GM12878 (cell line): ENCODE data around the gene VSTM2B.

Source experiments
- CBX5 ChIP-seq: sonication (generic); IDR thresholded peaks from 2 replicates; pipeline ENCODE4 v1.6.1; 2016; ENCODE audit warnings: low read depth, moderate library complexity, mild to moderate bottlenecking, inconsistent platforms
- CREB1 ChIP-seq: IDR thresholded peaks from 2 replicates; pipeline ENCODE4 v1.6.1; 2012; ENCODE audit warnings: low read depth, mild to moderate bottlenecking, inconsistent platforms
- EGR1 ChIP-seq, 2 experiments: IDR thresholded peaks; 1 replicate in 1 of 2; 2 replicates in 1 of 2; pipeline ENCODE4 v1.6.1; 2011 to 2012; ENCODE audit warnings: low read depth in 2 of 2, low read length in 2 of 2, borderline replicate concordance in 1 of 2, mild to moderate bottlenecking in 1 of 2, moderate library complexity in 1 of 2
- FOXK2 ChIP-seq: fragments of 450-650 bp; IDR thresholded peaks from 2 replicates; pipeline ENCODE4 v1.6.1; 2017; ENCODE audit warnings: mild to moderate bottlenecking, moderate library complexity
- FOXM1 ChIP-seq: IDR thresholded peaks from 2 replicates; pipeline ENCODE4 v1.6.1; 2012; ENCODE audit warnings: low read depth, mild to moderate bottlenecking, inconsistent platforms, low read length, moderate library complexity
- POLR2AphosphoS5 ChIP-seq: IDR thresholded peaks from 2 replicates; pipeline ENCODE4 v1.6.1; 2011; ENCODE audit warnings: mild to moderate bottlenecking, low read length, inconsistent platforms
- RAD21 ChIP-seq: IDR thresholded peaks from 2 replicates; pipeline ENCODE4 v1.6.1; 2011; ENCODE audit warnings: mild to moderate bottlenecking, low read depth, low read length, moderate library complexity; ENCODE audit not compliant: insufficient read depth
- TCF7 ChIP-seq: IDR thresholded peaks from 2 replicates; pipeline ENCODE4 v1.6.1; 2014; ENCODE audit warnings: antibody characterized with exemption, borderline replicate concordance
- WRNIP1 ChIP-seq: IDR thresholded peaks from 2 replicates; pipeline ENCODE4 v1.6.1; 2011; ENCODE audit warnings: low read depth, low read length, improper control_type of control experiment, borderline replicate concordance
- TF ChIP-seq, protein P1 (sequence below), 3 experiments: IDR thresholded peaks in 2 of 3; conservative IDR thresholded peaks in 1 of 3; 2 replicates each; pipeline ENCODE4 v1.5.1; 2011; ENCODE audit warnings: low read depth in 3 of 3, low read length in 3 of 3, mild to moderate bottlenecking in 3 of 3, control low read depth in 2 of 3, moderate library complexity in 2 of 3, inconsistent platforms in 1 of 3, mixed read lengths in 1 of 3; ENCODE audit not compliant: control insufficient read depth in 2 of 3, insufficient read depth in 1 of 3; ENCODE audit errors: extremely low read depth in 1 of 3

DNA sequence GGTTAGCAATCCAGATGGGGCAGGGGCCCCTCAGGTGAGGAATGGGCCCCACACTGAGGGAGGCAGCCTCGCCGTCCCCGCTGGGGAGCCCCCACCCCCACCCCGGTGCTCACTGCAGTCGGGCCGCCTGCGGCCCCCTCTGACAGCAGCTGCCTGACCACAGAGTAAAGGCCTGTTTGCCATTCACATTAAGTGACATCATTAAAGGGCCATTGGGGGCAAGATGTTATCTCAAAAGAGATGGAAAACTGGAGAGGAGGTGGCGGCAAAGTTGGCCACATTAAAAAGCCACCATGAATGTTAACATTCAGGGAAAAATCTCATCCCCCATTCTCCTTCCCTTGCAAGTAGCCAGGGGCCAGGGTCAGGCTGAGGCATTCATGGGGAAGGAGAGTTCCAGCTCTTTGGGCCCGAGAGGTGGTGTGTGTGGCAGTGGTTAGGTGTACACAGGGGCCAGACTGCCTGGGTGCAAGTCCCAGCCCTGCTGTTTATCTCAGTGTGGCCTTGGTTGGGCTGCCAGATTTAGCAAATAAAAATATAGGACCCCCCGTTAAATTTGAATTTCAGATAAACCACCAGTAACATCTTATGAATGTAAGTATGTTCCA is 20.9 kb downstream of the VSTM2B start:
- TF ChIP-seq, protein P1, sequence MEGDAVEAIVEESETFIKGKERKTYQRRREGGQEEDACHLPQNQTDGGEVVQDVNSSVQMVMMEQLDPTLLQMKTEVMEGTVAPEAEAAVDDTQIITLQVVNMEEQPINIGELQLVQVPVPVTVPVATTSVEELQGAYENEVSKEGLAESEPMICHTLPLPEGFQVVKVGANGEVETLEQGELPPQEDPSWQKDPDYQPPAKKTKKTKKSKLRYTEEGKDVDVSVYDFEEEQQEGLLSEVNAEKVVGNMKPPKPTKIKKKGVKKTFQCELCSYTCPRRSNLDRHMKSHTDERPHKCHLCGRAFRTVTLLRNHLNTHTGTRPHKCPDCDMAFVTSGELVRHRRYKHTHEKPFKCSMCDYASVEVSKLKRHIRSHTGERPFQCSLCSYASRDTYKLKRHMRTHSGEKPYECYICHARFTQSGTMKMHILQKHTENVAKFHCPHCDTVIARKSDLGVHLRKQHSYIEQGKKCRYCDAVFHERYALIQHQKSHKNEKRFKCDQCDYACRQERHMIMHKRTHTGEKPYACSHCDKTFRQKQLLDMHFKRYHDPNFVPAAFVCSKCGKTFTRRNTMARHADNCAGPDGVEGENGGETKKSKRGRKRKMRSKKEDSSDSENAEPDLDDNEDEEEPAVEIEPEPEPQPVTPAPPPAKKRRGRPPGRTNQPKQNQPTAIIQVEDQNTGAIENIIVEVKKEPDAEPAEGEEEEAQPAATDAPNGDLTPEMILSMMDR (IDR thresholded peaks at IDR 0.05 in 2 of 3, conservative IDR thresholded peaks at IDR 0.05 in 1 of 3; ENCODE audit: control insufficient read depth in 2 of 3, extremely low read depth in 1 of 3, insufficient read depth in 1 of 3, low read depth in 3 of 3, low read length in 3 of 3) = no peak
- TF ChIP-seq POLR2AphosphoS5 = no peak
- TF ChIP-seq FOXM1 = no peak
- no peak for TF ChIP-seq CREB1
- no peak for TF ChIP-seq TCF7
- TF ChIP-seq WRNIP1 = no peak
- no peak for TF ChIP-seq EGR1 (IDR thresholded peaks at IDR 0.05; ENCODE audit: borderline replicate concordance in 1 of 2, low read depth in 2 of 2, low read length in 2 of 2)
- no peak for TF ChIP-seq FOXK2
- TF ChIP-seq CBX5 = no peak
- no peak for TF ChIP-seq RAD21
